IMR-90 (cell line): ENCODE data around the gene KLF13. TPM values are rescaled to one million over a fixed set of nuclear protein-coding genes. Genes with fewer than 3 reads are reported as not detected.

Experiments used
- ATAC-seq: fragments of 200-7000 bp; cut with Tn5 transposase; 2 replicates; pipeline ENCODE4 v1.9.1; 2020; ENCODE audit warnings: low read depth, mild to moderate bottlenecking, moderate library complexity
- BruUV-seq: library from RNA; stranded (reverse); fragments of 400-500 nt; replicated peaks from 2 replicates; lab custom pipeline; 2021; lab: Mats Ljungman, UMichigan
- CTCF ChIA-PET: fragments of 300-600 bp; formaldehyde crosslinking; extraction: SDS; loops from one replicate; lab custom pipeline; 2021; ENCODE audit warnings: antibody characterized with exemption; lab: Yijun Ruan, JAX
- POLR2A ChIA-PET: fragments of 300-600 bp; sonication (Branson Sonifier 250); formaldehyde crosslinking; loops from one replicate; lab custom pipeline; 2022; ENCODE audit warnings: antibody characterized with exemption; ENCODE audit not compliant: unreplicated experiment; lab: Charles Lee
- DNase-seq: peaks from one replicate; pipeline ENCODE4 v3.0.0; 2013
- H2AFZ ChIP-seq: replicated peaks from 2 replicates; pipeline ENCODE3; 2013; ENCODE audit warnings: low read length, mild to moderate bottlenecking; ENCODE audit not compliant: poor library complexity
- H2AK5ac ChIP-seq: 2 replicates; pipeline ENCODE4 v1.6.1; 2013; ENCODE audit warnings: low read depth, low read length, inconsistent platforms
- H2AK9ac ChIP-seq: replicated peaks from 2 replicates; pipeline ENCODE3; 2013; ENCODE audit warnings: mild to moderate bottlenecking, low read depth, low read length, moderate library complexity; ENCODE audit not compliant: poor library complexity
- H2BK120ac ChIP-seq: 2 replicates; pipeline ENCODE4 v1.6.1; 2013; ENCODE audit warnings: low read depth, low read length, inconsistent platforms
- H2BK15ac ChIP-seq: 3 replicates; pipeline ENCODE4 v1.6.1; 2013; ENCODE audit warnings: low read depth, low read length, inconsistent platforms
- H2BK20ac ChIP-seq: 2 replicates; pipeline ENCODE4 v1.6.1; 2013; ENCODE audit warnings: low read depth, mild to moderate bottlenecking, inconsistent platforms, low read length, moderate library complexity
- H2BK5ac ChIP-seq: 2 replicates; pipeline ENCODE4 v1.6.1; 2013; ENCODE audit warnings: mild to moderate bottlenecking, low read depth, low read length, inconsistent platforms; ENCODE audit not compliant: poor library complexity, severe bottlenecking
- H3K14ac ChIP-seq: replicated peaks from 2 replicates; pipeline ENCODE4 v1.6.1; 2013; ENCODE audit warnings: low read depth, low read length, inconsistent platforms
- H3K18ac ChIP-seq: 2 replicates; pipeline ENCODE4 v1.6.1; 2013; ENCODE audit warnings: low read depth, low read length, control low read depth
- H3K23ac ChIP-seq: 2 replicates; pipeline ENCODE4 v1.6.1; 2013; ENCODE audit warnings: low read depth, low read length, inconsistent platforms
- H3K27ac ChIP-seq: 2 replicates; pipeline ENCODE4 v1.5.1; 2013; ENCODE audit warnings: mild to moderate bottlenecking, control low read depth, low read length; ENCODE audit not compliant: insufficient read depth
- H3K27me3 ChIP-seq: 2 replicates; pipeline ENCODE4 v1.6.1; 2013; ENCODE audit warnings: low read length; ENCODE audit not compliant: control insufficient read depth, insufficient read depth
- H3K36me3 ChIP-seq: 2 replicates; pipeline ENCODE4 v1.6.1; 2013; ENCODE audit warnings: low read length, mixed read lengths; ENCODE audit not compliant: control insufficient read depth, insufficient read depth
- H3K4ac ChIP-seq: 2 replicates; pipeline ENCODE4 v1.6.1; 2013; ENCODE audit warnings: low read depth, low read length, inconsistent platforms
- H3K4me1 ChIP-seq: 2 replicates; pipeline ENCODE4 v1.6.1; 2013; ENCODE audit warnings: low read length, mixed read lengths; ENCODE audit not compliant: control insufficient read depth, insufficient read depth
- H3K4me2 ChIP-seq: 2 replicates; pipeline ENCODE4 v1.6.1; 2013; ENCODE audit warnings: low read depth, mild to moderate bottlenecking, control low read depth, low read length, moderate library complexity
- H3K4me3 ChIP-seq: 2 replicates; pipeline ENCODE4 v1.5.1; 2013; ENCODE audit warnings: low read depth, mild to moderate bottlenecking, control low read depth, low read length, moderate library complexity; ENCODE audit not compliant: insufficient read depth
- H3K56ac ChIP-seq: 2 replicates; pipeline ENCODE4 v1.6.1; 2013; ENCODE audit warnings: low read length, inconsistent platforms; ENCODE audit not compliant: insufficient read depth; ENCODE audit errors: extremely low read depth
- H3K79me1 ChIP-seq, 2 experiments: 2 replicates each; pipeline ENCODE4 v1.6.1; 2013; ENCODE audit warnings: low read length in 2 of 2, inconsistent platforms in 1 of 2, low read depth in 1 of 2
- H3K9ac ChIP-seq: 2 replicates; pipeline ENCODE4 v1.6.1; 2013; ENCODE audit warnings: low read depth, low read length, control low read depth
- H3K9me1 ChIP-seq: 2 replicates; pipeline ENCODE4 v1.6.1; 2013; ENCODE audit warnings: low read length, inconsistent platforms; ENCODE audit not compliant: insufficient read depth
- H3K9me3 ChIP-seq: 2 replicates; pipeline ENCODE4 v1.6.1; 2013; ENCODE audit warnings: low read length; ENCODE audit not compliant: control insufficient read depth, insufficient read depth
- H4K20me1 ChIP-seq: 2 replicates; pipeline ENCODE4 v1.6.1; 2013; ENCODE audit warnings: low read length, inconsistent platforms; ENCODE audit not compliant: insufficient read depth
- H4K5ac ChIP-seq: 2 replicates; pipeline ENCODE4 v1.6.1; 2013; ENCODE audit warnings: mild to moderate bottlenecking, low read depth, low read length, control low read depth
- H4K8ac ChIP-seq, 2 experiments: 2 replicates each; pipeline ENCODE4 v1.6.1; 2013; ENCODE audit warnings: low read depth in 2 of 2, low read length in 2 of 2, control low read depth in 1 of 2, inconsistent platforms in 1 of 2
- H4K91ac ChIP-seq: 2 replicates; pipeline ENCODE4 v1.6.1; 2013; ENCODE audit warnings: low read depth, low read length, inconsistent platforms; ENCODE audit not compliant: insufficient read depth
- BHLHE40 ChIP-seq: fragments of 150-350 bp; IDR thresholded peaks from 2 replicates; pipeline ENCODE4 v1.6.1; 2016; ENCODE audit warnings: mild to moderate bottlenecking, low read depth, low read length
- CEBPB ChIP-seq: IDR thresholded peaks from 2 replicates; pipeline ENCODE4 v1.6.1; 2012; ENCODE audit warnings: low read depth, low read length, improper control_type of control experiment
- CHD1 ChIP-seq: IDR thresholded peaks from 2 replicates; pipeline ENCODE4 v1.6.1; 2012; ENCODE audit warnings: low read depth, low read length, improper control_type of control experiment
- ELK1 ChIP-seq: fragments of 150-350 bp; IDR thresholded peaks from 2 replicates; pipeline ENCODE4 v1.6.1; 2016; ENCODE audit warnings: low read depth, mild to moderate bottlenecking, low read length, moderate library complexity, borderline replicate concordance
- FOS ChIP-seq: fragments of 150-350 bp; IDR thresholded peaks from 2 replicates; pipeline ENCODE4 v1.6.1; 2016; ENCODE audit warnings: low read depth, low read length
- MAFK ChIP-seq: IDR thresholded peaks from 2 replicates; pipeline ENCODE4 v1.6.1; 2012; ENCODE audit warnings: low read depth, low read length, improper control_type of control experiment
- MAZ ChIP-seq: IDR thresholded peaks from 2 replicates; pipeline ENCODE4 v1.6.1; 2012; ENCODE audit warnings: low read depth, mild to moderate bottlenecking, low read length, improper control_type of control experiment, moderate library complexity, borderline replicate concordance
- MXI1 ChIP-seq: IDR thresholded peaks from 2 replicates; pipeline ENCODE4 v1.6.1; 2012; ENCODE audit warnings: low read depth, mild to moderate bottlenecking, low read length, moderate library complexity, borderline replicate concordance
- NFE2L2 ChIP-seq: fragments of 150-350 bp; IDR thresholded peaks from 2 replicates; pipeline ENCODE4 v1.6.1; 2016; ENCODE audit warnings: low read depth, mild to moderate bottlenecking, low read length
- POLR2A ChIP-seq: IDR thresholded peaks from 2 replicates; pipeline ENCODE4 v1.6.1; 2012; ENCODE audit warnings: mild to moderate bottlenecking, low read depth, low read length
- RAD21 ChIP-seq: IDR thresholded peaks from 2 replicates; pipeline ENCODE4 v1.6.1; 2012; ENCODE audit warnings: low read length, improper control_type of control experiment
- RCOR1 ChIP-seq: IDR thresholded peaks from 2 replicates; pipeline ENCODE4 v1.6.1; 2012; ENCODE audit warnings: mild to moderate bottlenecking, low read length, improper control_type of control experiment; ENCODE audit not compliant: insufficient replicate concordance
- RFX5 ChIP-seq: IDR thresholded peaks from 2 replicates; pipeline ENCODE4 v1.8.0; 2012; ENCODE audit warnings: low read depth, mild to moderate bottlenecking, low read length, moderate library complexity
- SMC3 ChIP-seq: fragments of 150-350 bp; IDR thresholded peaks from 2 replicates; pipeline ENCODE4 v1.6.1; 2016; ENCODE audit warnings: low read depth, mild to moderate bottlenecking, antibody characterized with exemption, low read length, moderate library complexity
- USF2 ChIP-seq: fragments of 150-350 bp; IDR thresholded peaks from 2 replicates; pipeline ENCODE4 v1.6.1; 2017; ENCODE audit warnings: mild to moderate bottlenecking, antibody characterized with exemption, low read length, low read depth
- WGBS, 2 experiments: methylation state at CpG; one replicate each; pipeline versions ENCODE4 v1.1.5 to v1.1.7; 2013; ENCODE audit warnings: missing lambda C conversion rate in 2 of 2; ENCODE audit not compliant: insufficient read length in 1 of 2; ENCODE audit errors: extremely low coverage in 2 of 2; 5-methylcytosine and 5-hydroxymethylcytosine counted together
- dilution Hi-C: fragments of 300-500 bp; cut with HindIII; formaldehyde crosslinking; loops from one replicate; pipeline ENCODE4 v1.14.3; 2018; ENCODE audit warnings: low sequenced_read_pairs; ENCODE audit not compliant: unreplicated experiment
- in situ Hi-C: fragments of 300-500 bp; cut with MboI; formaldehyde crosslinking; loops from 3 replicates; pipeline ENCODE4 v1.14.3; 2019; ENCODE audit warnings: low sequenced_read_pairs, inconsistent platforms, mixed read lengths
- intact Hi-C: fragments of 100-400 bp; cut with micrococcal nuclease; formaldehyde crosslinking; loops from 2 replicates; pipeline ENCODE4 v1.10.0; 2022
- polyA plus RNA-seq, 3 experiments: library from polyadenylated mRNA; depleted of rRNA; stranded (reverse); fragments of >200 nt; gene quantifications; 2 replicates each; pipeline ENCODE4 v1.2.3, GENCODE V29; 2012; ENCODE audit warnings: low replicate concordance in 1 of 3
- total RNA-seq: library from RNA; depleted of rRNA; stranded (reverse); fragments of >200 nt; gene quantifications from 2 replicates; pipeline ENCODE4 v1.2.3, GENCODE V29; 2012

The KLF13 gene
- total and polyA plus RNA-seq, 2 of the 4 experiments (the other 2 are of a cell fraction), result 9.5 to 10.6 TPM

- TF ChIP-seq RAD21, result no peak
These were observed 28.8 kb upstream of the KLF13 start (continued) for GRCh38 chr15:31297575-31298456.

- BruUV-seq, result no TSS peak
- dilution Hi-C loops (no loop called here), in situ Hi-C loops (no loop called here), intact Hi-C loops (no loop called here)
- Histone ChIP-seq H4K8ac (no peak overlapping the region), H3K9me1 (no peaks in the 10 kb centered on the region), H3K4me2 (no peak overlapping the region), H3K23ac (no peak overlapping the region), H4K20me1 (no peaks in the 10 kb centered on the region), H2BK20ac (no peak overlapping the region), H3K4me3 (no peak overlapping the region), H3K36me3 (no peaks in the 10 kb centered on the region), H3K14ac (no peak overlapping the region), H3K4me1 (no peaks in the 10 kb centered on the region; the same call in 1 of the 2 replicates), H4K5ac (no peak overlapping the region), H2BK15ac (no peak overlapping the region), H2BK120ac (no peak overlapping the region), H3K4ac (no peak overlapping the region), H3K9me3 (no peaks in the 10 kb centered on the region), H2AK9ac (peak overlapping the region; percentile 28), H2BK5ac (no peak overlapping the region), H3K18ac (no peak overlapping the region), H3K56ac (no peak overlapping the region), H3K27ac (no peak overlapping the region), H4K91ac (no peak overlapping the region), H2AFZ (no peak overlapping the region), H2AK5ac (no peak overlapping the region), H3K79me1 (no peaks in the 10 kb centered on the region), H3K27me3 (peaks cover 20% of the 10 kb centered on the region), H3K9ac (no peak overlapping the region)
- ChIA-PET CTCF (no interaction called here), POLR2A (interaction anchor here (0.6 kb wide), 1 partner anchor 183 kb away, joined by 15 read pairs; no protein-coding TSS in a partner anchor)
- WGBS, 2 experiments, result 92% methylated on average over 2 of the region's 11 CpGs; no CpG with 5 or more reads in 1 of the 2 experiments
- no peak for DNase-seq
- ATAC-seq, result no peak
- TF ChIP-seq USF2 (no peak), RFX5 (no peak), MAZ (no peak), BHLHE40 (no peak), CEBPB (no peak), CHD1 (no peak), MXI1 (no peak), ELK1 (no peak), RCOR1 (no peak), SMC3 (no peak), POLR2A (no peak), FOS (no peak), NFE2L2 (no peak), MAFK (no peak)
These were observed 27.9 kb upstream of the KLF13 start for GRCh38 chr15:31298707-31299172.
